GM18498 (cell line): ENCODE results near the gene DEPDC1B.
A peak's percentile ranks its signal among the peaks of the same experiment; 100 is the strongest.
"Not testable (repeated sequence)": the region's sequence is repeated elsewhere in the genome, so short reads cannot be mapped to it uniquely, and the experiment has no call there.

Experiments
- ATAC-seq: cut with Tn5 transposase; IDR thresholded peaks from one replicate; pipeline ENCODE4 v1.9.1; 2021; ENCODE audit warnings: mild to moderate bottlenecking, moderate library complexity; ENCODE audit not compliant: unreplicated experiment

DEPDC1B gene

GRCh38 chr5:60699288-60699608 lies 718 bp downstream of the DEPDC1B start:
- no peak for ATAC-seq

GRCh38 chr5:60698336-60698735 lies 1.6 kb downstream of the DEPDC1B start:
- ATAC-seq: no peak

GRCh38 chr5:60690326-60690725 lies 9.6 kb downstream of the DEPDC1B start:
- no peak for ATAC-seq

GRCh38 chr5:60688980-60689379 lies 11.0 kb downstream of the DEPDC1B start:
- no peak for ATAC-seq

- peak; percentile 91 for ATAC-seq
Measured at GRCh38 chr5:60687927-60688720, 11.8 kb downstream of the DEPDC1B start.

GRCh38 chr5:60686157-60686556 lies 13.8 kb downstream of the DEPDC1B start:
- ATAC-seq: no peak

- ATAC-seq: no peak
Measured at GRCh38 chr5:60685700-60686099, 14.3 kb downstream of the DEPDC1B start.

- ATAC-seq: no peak
Measured at GRCh38 chr5:60685028-60685427, 14.9 kb downstream of the DEPDC1B start.

- not testable (repeated sequence) for ATAC-seq
Measured at GRCh38 chr5:60682007-60682406, 18.0 kb downstream of the DEPDC1B start.

GRCh38 chr5:60679816-60680215 lies 20.1 kb downstream of the DEPDC1B start:
- ATAC-seq: no peak

GRCh38 chr5:60677850-60678664 lies 21.9 kb downstream of the DEPDC1B start:
- peak; percentile 74 for ATAC-seq

- ATAC-seq: no peak
Measured at GRCh38 chr5:60675286-60675685, 24.7 kb downstream of the DEPDC1B start.

GRCh38 chr5:60674251-60675069 lies 25.5 kb downstream of the DEPDC1B start:
- ATAC-seq: no peak

- no peak for ATAC-seq
Measured at GRCh38 chr5:60673334-60673733, 26.6 kb downstream of the DEPDC1B start.

GRCh38 chr5:60672693-60673264 lies 27.2 kb downstream of the DEPDC1B start:
- no peak for ATAC-seq

- no peak for ATAC-seq
Measured at GRCh38 chr5:60671899-60672692, 27.9 kb downstream of the DEPDC1B start.

GRCh38 chr5:60670749-60671148 lies 29.2 kb downstream of the DEPDC1B start:
- no peak for ATAC-seq

GRCh38 chr5:60668686-60669304 lies 31.2 kb downstream of the DEPDC1B start:
- no peak for ATAC-seq

- no peak for ATAC-seq
Measured at GRCh38 chr5:60651872-60652620, 47.9 kb downstream of the DEPDC1B start.
